Measurements from ENCODE around the gene NKX6-2. TPM values are rescaled to one million over a fixed set of nuclear protein-coding genes. Genes with fewer than 3 reads are reported as not detected.
A peak's percentile ranks its signal among the peaks of the same experiment; 100 is the strongest.
"Not testable (repeated sequence)": the region's sequence is repeated elsewhere in the genome, so short reads cannot be mapped to it uniquely, and the experiment has no call there.

NKX6-2 gene
- total and polyA plus RNA-seq, 2 experiments from 2014 or later = 2.6 TPM; not detected in 1

- H3K4me1 ChIP-seq (ENCODE audit: insufficient read depth) = no peaks in the 10 kb centered on the region
- no peak for DNase-seq
- no peaks in the 10 kb centered on the region for H4K20me1 ChIP-seq (ENCODE audit: insufficient read depth)
- H3K79me2 ChIP-seq (ENCODE audit: insufficient read depth) = no peaks in the 10 kb centered on the region
- TF ChIP-seq EZH2phosphoT487 (IDR thresholded peaks at IDR 0.05; ENCODE audit: insufficient read depth, low read depth) = no peak
- no peak for TF ChIP-seq EZH2 (IDR thresholded peaks at IDR 0.05; ENCODE audit: insufficient read depth, poor library complexity, severe bottlenecking)
- 73 to 76% methylated on average over 21 of the region's 21 CpGs for WGBS, 2 experiments (ENCODE audit: low coverage in 1 of 2, low lambda C conversion rate in 2 of 2, missing lambda C conversion rate in 2 of 2)
- no peaks in the 10 kb centered on the region for H3K9me2 ChIP-seq (ENCODE audit: insufficient read depth)
- no peak overlapping the region for H3K9ac ChIP-seq
- no peaks in the 10 kb centered on the region for H3K36me3 ChIP-seq (ENCODE audit: low read depth)
- in situ Hi-C loops (cut with MboI) = no loop called here
- H3K27ac ChIP-seq = no peak overlapping the region
- H2AFZ ChIP-seq = no peak overlapping the region
- no peak overlapping the region for H3K4me2 ChIP-seq (ENCODE audit: unreplicated experiment)
- peaks cover 6% of the 10 kb centered on the region for H3K27me3 ChIP-seq (replicated peaks; ENCODE audit: insufficient read depth)
- no peaks in the 10 kb centered on the region for H3K9me3 ChIP-seq (ENCODE audit: low read depth)
- no peaks in the 10 kb centered on the region for H3F3A ChIP-seq (ENCODE audit: insufficient read depth)
- no peak overlapping the region for H3K4me3 ChIP-seq
Measured at GRCh38 chr10:132796846-132797245, 10.9 kb upstream of the NKX6-2 start.

GRCh38 chr10:132793871-132794849, 8.2 kb upstream of the NKX6-2 start:
- H3K9me3 ChIP-seq (ENCODE audit: low read depth) = no peaks in the 10 kb centered on the region
- in situ Hi-C loops (cut with MboI) = no loop called here

GRCh38 chr10:132793213-132793612, 7.3 kb upstream of the NKX6-2 start:
- Histone ChIP-seq H3K4me1 (ENCODE audit: insufficient read depth) (no peaks in the 10 kb centered on the region), H4K20me1 (ENCODE audit: insufficient read depth) (no peaks in the 10 kb centered on the region), H3K4me2 (ENCODE audit: unreplicated experiment) (no peak overlapping the region), H3K27me3 (replicated peaks; ENCODE audit: insufficient read depth) (peaks cover 23% of the 10 kb centered on the region), H3K36me3 (ENCODE audit: low read depth) (no peaks in the 10 kb centered on the region), H3K27ac (no peak overlapping the region), H3K9me2 (ENCODE audit: insufficient read depth) (no peaks in the 10 kb centered on the region), H3K9me3 (ENCODE audit: low read depth) (no peaks in the 10 kb centered on the region), H3K79me2 (ENCODE audit: insufficient read depth) (no peaks in the 10 kb centered on the region), H2AFZ (no peak overlapping the region), H3F3A (ENCODE audit: insufficient read depth) (no peaks in the 10 kb centered on the region), H3K9ac (no peak overlapping the region), H3K4me3 (no peak overlapping the region)
- no peak for DNase-seq
- 81 to 90% methylated on average over 7 to 9 of the region's 9 CpGs for WGBS, 2 experiments (ENCODE audit: low coverage in 1 of 2, low lambda C conversion rate in 2 of 2, missing lambda C conversion rate in 2 of 2)
- in situ Hi-C loops (cut with MboI) = no loop called here
- TF ChIP-seq EZH2 (IDR thresholded peaks at IDR 0.05; ENCODE audit: insufficient read depth, poor library complexity, severe bottlenecking) = no peak
- no peak for TF ChIP-seq EZH2phosphoT487 (IDR thresholded peaks at IDR 0.05; ENCODE audit: insufficient read depth, low read depth)

More at GRCh38 chr10:132793871-132794849, 8.2 kb upstream of the NKX6-2 start:
- no peaks in the 10 kb centered on the region for H3K4me1 ChIP-seq (ENCODE audit: insufficient read depth)
- H3K9me2 ChIP-seq (ENCODE audit: insufficient read depth) = no peaks in the 10 kb centered on the region
- DNase-seq = peak; percentile 30
- no peak overlapping the region for H2AFZ ChIP-seq
- WGBS, 2 experiments (ENCODE audit: low coverage in 1 of 2, low lambda C conversion rate in 2 of 2, missing lambda C conversion rate in 2 of 2) = 34 to 47% methylated on average over 37 to 53 of the region's 57 CpGs
- no peak overlapping the region for H3K4me3 ChIP-seq
- no peak overlapping the region for H3K27ac ChIP-seq
- H3K4me2 ChIP-seq (ENCODE audit: unreplicated experiment) = no peak overlapping the region
- no peaks in the 10 kb centered on the region for H3K79me2 ChIP-seq (ENCODE audit: insufficient read depth)
- no peaks in the 10 kb centered on the region for H3K36me3 ChIP-seq (ENCODE audit: low read depth)
- no peak overlapping the region for H3K9ac ChIP-seq
- no peak for TF ChIP-seq EZH2phosphoT487 (IDR thresholded peaks at IDR 0.05; ENCODE audit: insufficient read depth, low read depth)
- TF ChIP-seq EZH2 (IDR thresholded peaks at IDR 0.05; ENCODE audit: insufficient read depth, poor library complexity, severe bottlenecking) = no peak
- peaks cover 15% of the 10 kb centered on the region for H3K27me3 ChIP-seq (replicated peaks; ENCODE audit: insufficient read depth)
- no peaks in the 10 kb centered on the region for H3F3A ChIP-seq (ENCODE audit: insufficient read depth)
- H4K20me1 ChIP-seq (ENCODE audit: insufficient read depth) = no peaks in the 10 kb centered on the region

DNA sequence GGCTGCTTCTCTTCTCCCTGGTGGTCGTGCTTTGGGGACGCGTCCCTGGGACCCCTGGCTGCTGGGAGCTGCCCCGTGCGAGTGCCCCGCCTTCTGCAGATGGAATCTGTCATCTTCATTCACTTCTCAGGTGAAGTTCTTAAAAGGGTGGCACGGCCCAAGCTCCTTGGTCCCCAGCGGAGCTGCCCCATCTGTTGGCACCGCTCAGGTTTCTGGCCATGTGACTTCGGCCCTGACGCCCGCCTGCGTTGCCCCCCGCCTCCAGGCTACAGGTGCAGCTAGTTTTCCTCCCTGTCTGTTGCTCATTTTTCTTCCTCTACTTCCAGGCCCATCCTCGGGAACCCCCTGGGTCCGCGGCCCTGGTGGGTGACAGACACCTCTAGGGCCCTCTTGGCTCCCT, 6.8 kb upstream of the NKX6-2 start:
- no peak overlapping the region for H3K4me3 ChIP-seq
- H3K79me2 ChIP-seq (ENCODE audit: insufficient read depth) = no peaks in the 10 kb centered on the region
- H2AFZ ChIP-seq = no peak overlapping the region
- in situ Hi-C loops (cut with MboI) = no loop called here
- no peak overlapping the region for H3K9ac ChIP-seq
- no peak for DNase-seq
- H3K9me3 ChIP-seq (ENCODE audit: low read depth) = no peaks in the 10 kb centered on the region
- no peak overlapping the region for H3K4me2 ChIP-seq (ENCODE audit: unreplicated experiment)
- no peaks in the 10 kb centered on the region for H3K4me1 ChIP-seq (ENCODE audit: insufficient read depth)
- H3K27me3 ChIP-seq (replicated peaks; ENCODE audit: insufficient read depth) = peaks cover 27% of the 10 kb centered on the region
- H4K20me1 ChIP-seq (ENCODE audit: insufficient read depth) = no peaks in the 10 kb centered on the region
- H3F3A ChIP-seq (ENCODE audit: insufficient read depth) = no peaks in the 10 kb centered on the region
- no peaks in the 10 kb centered on the region for H3K36me3 ChIP-seq (ENCODE audit: low read depth)
- TF ChIP-seq EZH2phosphoT487 (IDR thresholded peaks at IDR 0.05; ENCODE audit: insufficient read depth, low read depth) (no peak), EZH2 (IDR thresholded peaks at IDR 0.05; ENCODE audit: insufficient read depth, poor library complexity, severe bottlenecking) (no peak)
- H3K27ac ChIP-seq = no peak overlapping the region
- no peaks in the 10 kb centered on the region for H3K9me2 ChIP-seq (ENCODE audit: insufficient read depth)
- 60 to 66% methylated on average over 17 of the region's 17 CpGs for WGBS, 2 experiments (ENCODE audit: low coverage in 1 of 2, low lambda C conversion rate in 2 of 2, missing lambda C conversion rate in 2 of 2)

- H3F3A ChIP-seq (ENCODE audit: insufficient read depth); H3K4me1 ChIP-seq (ENCODE audit: insufficient read depth); in situ Hi-C loops (cut with MboI); H4K20me1 ChIP-seq (ENCODE audit: insufficient read depth); H3K9me3 ChIP-seq (ENCODE audit: low read depth); H2AFZ ChIP-seq; DNase-seq; H3K4me2 ChIP-seq (ENCODE audit: unreplicated experiment); H3K9ac ChIP-seq; H3K4me3 ChIP-seq; H3K36me3 ChIP-seq (ENCODE audit: low read depth); H3K79me2 ChIP-seq (ENCODE audit: insufficient read depth); H3K27ac ChIP-seq; H3K9me2 ChIP-seq (ENCODE audit: insufficient read depth): not testable (repeated sequence)
- peaks cover 25% of the 10 kb centered on the region for H3K27me3 ChIP-seq (replicated peaks; ENCODE audit: insufficient read depth)
- WGBS, 2 experiments (ENCODE audit: low coverage in 1 of 2, low lambda C conversion rate in 2 of 2, missing lambda C conversion rate in 2 of 2) = 90% methylated on average over 33 of the region's 33 CpGs; no CpG with 5 or more reads in 1 of the 2 experiments
Measured at GRCh38 chr10:132792099-132792498, 6.2 kb upstream of the NKX6-2 start.

All from GM23248 (cell line).